Prostate gland (tissue), 2 donors: ENCODE results near the gene CPNE4. TPM values are rescaled to one million over a fixed set of nuclear protein-coding genes. Genes with fewer than 3 reads are reported as not detected.

ENCODE experiments used
- DNase-seq: peaks from one replicate; pipeline ENCODE4 v3.0.0-alpha.2; 2019; ENCODE audit warnings: low spot score
- H3K27ac ChIP-seq, 2 donors: fragments of 200-600 bp; sonication (generic); 2 replicates each; pipeline ENCODE4 v1.5.1; 2017 to 2019
- H3K27me3 ChIP-seq: fragments of 200-600 bp; sonication (generic); replicated peaks from 2 replicates; pipeline ENCODE4 v1.5.1; 2019; ENCODE audit not compliant: insufficient read depth
- H3K36me3 ChIP-seq, 2 donors: fragments of 200-600 bp; sonication (generic); 1 replicate in 1 of 2; 2 replicates in 1 of 2; pipeline versions ENCODE4 v1.5.1 to v1.8.1; 2017 to 2019
- H3K4me1 ChIP-seq: fragments of 200-600 bp; sonication (generic); replicated peaks from 2 replicates; pipeline ENCODE4 v1.5.1; 2019
- H3K4me3 ChIP-seq, 2 donors: fragments of 200-600 bp; sonication (generic); 2 replicates each; pipeline ENCODE4 v1.5.1; 2017 to 2019
- H3K9me3 ChIP-seq: fragments of 200-600 bp; sonication (generic); 2 replicates; pipeline ENCODE4 v1.5.1; 2017
- POLR2A ChIP-seq: fragments of 450-650 bp; IDR thresholded peaks from one replicate; pipeline ENCODE4 v1.6.1; 2016; ENCODE audit warnings: antibody characterized with exemption, mild to moderate bottlenecking
- POLR2AphosphoS5 ChIP-seq: sonication (generic); formaldehyde crosslinking; IDR thresholded peaks from one replicate; pipeline ENCODE4 v1.6.1; 2017; ENCODE audit warnings: antibody characterized with exemption
- WGBS: methylation state at CpG from one replicate; pipeline ENCODE4 v1.1.5; 2018; 5-methylcytosine and 5-hydroxymethylcytosine counted together
- intact Hi-C: fragments of 100-400 bp; cut with DNase I; formaldehyde crosslinking; loops from one replicate; pipeline ENCODE4 v1.14.2; 2022
- total RNA-seq, 2 donors: library from RNA; depleted of rRNA; stranded (reverse); fragments of >200 nt; gene quantifications; one replicate each; pipeline ENCODE4 v1.1.0, GENCODE V29; 2016
- TF ChIP-seq, protein P1 (sequence below), 4 experiments: fragments of 200-600 bp in 2 of 4; fragments of 450-650 bp in 2 of 4; sonication (generic) in 2 of 4; IDR thresholded peaks; 1 replicate in 3 of 4; 2 replicates in 1 of 4; pipeline ENCODE4 v1.5.1; 2016 to 2019; ENCODE audit warnings: antibody characterized with exemption in 4 of 4, mild to moderate bottlenecking in 2 of 4, moderate library complexity in 2 of 4

Gene CPNE4
- total RNA-seq, 2 donors from 2014 or later, result 39.9 to 68.2 TPM

DNA sequence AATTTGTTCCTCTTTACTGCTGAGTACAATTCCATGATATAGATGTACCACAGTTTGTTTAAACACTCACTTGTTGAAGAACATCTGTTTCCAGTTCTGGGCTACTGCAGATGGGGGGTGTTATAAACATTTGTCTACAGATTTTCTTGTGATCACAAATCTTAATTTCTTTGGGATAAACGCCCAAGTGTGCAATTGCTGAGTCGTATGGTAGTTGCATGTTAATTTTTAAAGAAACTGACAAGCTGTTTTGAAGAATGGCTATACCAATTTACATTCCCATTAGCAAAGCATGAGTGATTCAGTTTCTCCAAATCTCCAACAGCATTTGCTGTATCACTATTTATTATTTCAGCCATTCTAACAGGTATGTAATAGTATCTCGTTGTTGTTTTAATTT is 290.0 kb downstream of the CPNE4 start:
- Histone ChIP-seq H3K36me3 (no peaks in the 10 kb centered on the region), H3K27ac (no peak overlapping the region), H3K4me1 (no peaks in the 10 kb centered on the region), H3K27me3 (no peaks in the 10 kb centered on the region), H3K4me3 (no peak overlapping the region), H3K9me3 (no peaks in the 10 kb centered on the region)
- 71% methylated on average over 3 of the region's 3 CpGs for WGBS
- DNase-seq, result no peak
- no peak for TF ChIP-seq POLR2A
- TF ChIP-seq, protein P1, sequence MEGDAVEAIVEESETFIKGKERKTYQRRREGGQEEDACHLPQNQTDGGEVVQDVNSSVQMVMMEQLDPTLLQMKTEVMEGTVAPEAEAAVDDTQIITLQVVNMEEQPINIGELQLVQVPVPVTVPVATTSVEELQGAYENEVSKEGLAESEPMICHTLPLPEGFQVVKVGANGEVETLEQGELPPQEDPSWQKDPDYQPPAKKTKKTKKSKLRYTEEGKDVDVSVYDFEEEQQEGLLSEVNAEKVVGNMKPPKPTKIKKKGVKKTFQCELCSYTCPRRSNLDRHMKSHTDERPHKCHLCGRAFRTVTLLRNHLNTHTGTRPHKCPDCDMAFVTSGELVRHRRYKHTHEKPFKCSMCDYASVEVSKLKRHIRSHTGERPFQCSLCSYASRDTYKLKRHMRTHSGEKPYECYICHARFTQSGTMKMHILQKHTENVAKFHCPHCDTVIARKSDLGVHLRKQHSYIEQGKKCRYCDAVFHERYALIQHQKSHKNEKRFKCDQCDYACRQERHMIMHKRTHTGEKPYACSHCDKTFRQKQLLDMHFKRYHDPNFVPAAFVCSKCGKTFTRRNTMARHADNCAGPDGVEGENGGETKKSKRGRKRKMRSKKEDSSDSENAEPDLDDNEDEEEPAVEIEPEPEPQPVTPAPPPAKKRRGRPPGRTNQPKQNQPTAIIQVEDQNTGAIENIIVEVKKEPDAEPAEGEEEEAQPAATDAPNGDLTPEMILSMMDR (IDR thresholded peaks at IDR 0.05), result no peak
- intact Hi-C loops, result no loop called here

DNA sequence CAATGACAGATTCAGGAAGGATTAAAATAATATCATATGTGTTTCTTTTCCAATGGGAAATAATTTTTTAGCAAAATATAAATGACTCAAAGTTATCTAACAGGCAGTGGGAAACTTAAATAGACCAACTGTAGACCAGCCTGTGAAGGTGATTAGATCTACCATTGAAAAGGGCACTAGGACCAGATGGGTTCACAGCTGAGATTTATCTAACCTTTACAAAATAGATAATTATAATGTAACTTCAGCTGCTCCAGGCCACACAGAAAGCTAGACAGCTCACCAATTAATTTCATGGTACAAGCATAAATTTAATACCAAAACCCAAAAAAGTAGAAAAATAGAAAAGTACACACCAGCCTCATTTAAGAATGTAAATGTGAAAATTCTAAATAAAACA is 291.7 kb downstream of the CPNE4 start:
- Histone ChIP-seq H3K27ac (no peak overlapping the region), H3K36me3 (no peaks in the 10 kb centered on the region), H3K4me1 (no peaks in the 10 kb centered on the region), H3K27me3 (no peaks in the 10 kb centered on the region), H3K4me3 (no peak overlapping the region), H3K9me3 (no peaks in the 10 kb centered on the region)
- intact Hi-C loops, result no loop called here
- DNase-seq, result no peak
- TF ChIP-seq POLR2A, result no peak
- TF ChIP-seq POLR2AphosphoS5, result no peak
- TF ChIP-seq, protein P1 (IDR thresholded peaks at IDR 0.05), result no peak

DNA sequence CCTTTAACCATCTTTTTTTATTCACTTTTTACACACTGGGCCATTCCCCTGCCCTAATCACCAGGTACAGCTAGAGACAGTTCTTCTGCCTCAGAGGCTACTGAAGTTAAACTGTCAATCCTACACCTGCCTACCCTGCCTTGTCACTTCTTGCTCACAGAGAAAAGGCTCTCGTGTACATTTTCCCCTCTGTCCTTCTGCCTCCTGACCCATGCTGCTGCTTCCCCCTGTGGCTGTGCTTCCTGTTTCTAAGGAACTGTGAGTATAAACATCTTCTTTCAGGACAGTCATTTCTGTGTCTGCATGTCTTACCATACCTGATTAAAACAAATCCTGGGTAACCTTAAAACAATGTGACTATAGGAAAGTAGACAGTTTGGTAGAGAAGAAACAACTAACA is 295.6 kb downstream of the CPNE4 start:
- TF ChIP-seq, protein P1 (IDR thresholded peaks at IDR 0.05), result no peak
- TF ChIP-seq POLR2AphosphoS5 (no peak), POLR2A (no peak)
- H3K9me3 ChIP-seq, result no peaks in the 10 kb centered on the region
- H3K27me3 ChIP-seq, result no peaks in the 10 kb centered on the region
- intact Hi-C loops, result no loop called here
- no peaks in the 10 kb centered on the region for H3K4me1 ChIP-seq
- no peaks in the 10 kb centered on the region for H3K36me3 ChIP-seq
- 65% methylated on average over 1 of the region's 1 CpG for WGBS
- H3K4me3 ChIP-seq, result no peak overlapping the region
- no peak overlapping the region for H3K27ac ChIP-seq
- no peak for DNase-seq

DNA sequence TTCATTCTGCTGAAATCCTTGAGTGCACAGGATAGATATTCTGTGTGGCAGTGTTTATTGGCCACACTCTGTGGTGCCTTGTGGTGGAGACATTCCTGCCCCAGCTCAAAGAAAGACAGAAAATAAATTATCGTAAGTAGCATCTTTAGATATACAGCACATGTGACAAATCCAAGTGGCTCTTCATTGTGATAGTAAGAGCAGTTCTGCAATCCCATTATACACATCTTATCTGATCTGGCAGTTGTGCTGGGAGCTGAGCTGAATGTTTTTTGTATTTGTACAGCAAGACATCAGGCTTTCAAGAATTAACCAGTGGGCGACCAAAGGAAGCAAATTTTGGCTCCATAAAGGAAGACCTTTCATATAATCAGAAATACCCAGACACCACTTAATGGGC is 296.7 kb downstream of the CPNE4 start:
- Histone ChIP-seq H3K27me3 (no peaks in the 10 kb centered on the region), H3K4me1 (no peaks in the 10 kb centered on the region), H3K27ac (no peak overlapping the region), H3K36me3 (no peaks in the 10 kb centered on the region), H3K4me3 (no peak overlapping the region), H3K9me3 (no peaks in the 10 kb centered on the region)
- WGBS, result 11% methylated on average over 2 of the region's 2 CpGs
- TF ChIP-seq POLR2AphosphoS5, result no peak
- TF ChIP-seq POLR2A, result no peak
- TF ChIP-seq, protein P1 (IDR thresholded peaks at IDR 0.05), result no peak
- no peak for DNase-seq
- intact Hi-C loops, result no loop called here

DNA sequence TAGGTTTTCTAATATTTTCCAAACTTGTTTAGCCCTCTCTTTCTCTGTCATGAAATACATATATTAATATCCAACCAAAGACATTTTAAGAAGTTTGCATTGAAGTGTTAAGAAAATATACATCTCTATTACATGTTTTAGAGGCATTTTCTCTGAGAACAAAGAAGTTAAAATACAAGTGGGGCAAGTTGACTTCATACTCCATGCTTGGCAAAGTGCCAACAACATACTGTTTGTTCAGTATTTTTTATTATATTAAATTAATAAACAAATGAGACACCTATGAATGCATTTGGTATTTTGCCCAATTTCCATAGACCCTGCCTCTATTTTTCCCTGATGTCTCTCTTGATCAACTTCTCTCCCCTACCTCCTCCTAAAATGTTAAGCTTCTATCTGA is 299.3 kb downstream of the CPNE4 start:
- TF ChIP-seq, protein P1 (IDR thresholded peaks at IDR 0.05), result no peak
- intact Hi-C loops, result no loop called here
- no peaks in the 10 kb centered on the region for H3K4me1 ChIP-seq
- H3K36me3 ChIP-seq, result no peaks in the 10 kb centered on the region
- no peaks in the 10 kb centered on the region for H3K27me3 ChIP-seq
- H3K27ac ChIP-seq, result no peak overlapping the region
- no peaks in the 10 kb centered on the region for H3K9me3 ChIP-seq
- DNase-seq, result no peak
- H3K4me3 ChIP-seq, result no peak overlapping the region
